ENCODE measurements around the gene SLC1A2. TPM values are rescaled to one million over a fixed set of nuclear protein-coding genes. Genes with fewer than 3 reads are reported as not detected.

Gene SLC1A2
- total RNA-seq, 2 donors from 2014 or later = 0.10 to 0.13 TPM

DNA sequence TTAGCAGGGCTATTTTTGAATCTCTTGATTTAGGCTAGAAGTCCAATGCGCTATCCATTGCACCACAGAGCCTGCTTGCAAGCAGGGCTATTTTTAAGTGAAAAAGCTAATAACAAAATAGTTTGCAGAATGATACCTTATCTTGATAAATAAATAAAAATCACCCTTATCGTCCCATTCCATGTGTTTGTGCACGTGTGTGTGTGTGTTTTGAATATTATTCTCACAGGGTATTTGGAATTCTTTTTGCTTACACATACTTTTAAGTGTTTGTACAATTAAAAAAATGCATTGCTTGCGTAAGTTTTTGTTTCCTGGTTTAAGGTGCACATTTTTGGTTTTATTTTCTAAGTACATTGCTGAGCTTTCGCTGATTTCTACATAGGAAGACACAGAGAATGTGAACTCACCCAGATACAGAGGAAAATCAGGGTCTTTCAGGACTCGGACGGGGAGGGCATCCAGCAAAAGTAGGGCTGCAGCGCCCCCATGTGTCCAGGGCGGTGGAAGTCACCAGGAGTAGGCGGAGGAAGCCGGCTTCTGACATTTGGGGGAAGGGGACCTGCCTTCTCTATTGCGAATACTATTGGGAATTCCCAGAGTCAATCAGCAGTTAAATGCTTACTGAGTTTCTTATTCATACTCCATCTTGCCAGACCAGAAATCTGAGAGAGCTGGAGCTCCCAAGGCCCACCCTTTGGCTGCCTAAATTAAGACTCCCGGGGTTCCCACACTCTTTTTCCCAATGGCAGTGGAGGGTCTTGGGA is 27.3 kb downstream of the SLC1A2 start:
- Histone ChIP-seq H3K9me3 (no peaks in the 10 kb centered on the region), H3K4me3 (no peak overlapping the region), H3K27ac (no peak overlapping the region), H3K4me1 (peaks cover 11% of the 10 kb centered on the region), H3K36me3 (no peaks in the 10 kb centered on the region), H3K9ac (ENCODE audit: low read depth in 2 of 2, low read length in 2 of 2) (no peak overlapping the region), H3K27me3 (no peaks in the 10 kb centered on the region)
- peak; percentile 89 for DNase-seq
- TF ChIP-seq, protein P1, sequence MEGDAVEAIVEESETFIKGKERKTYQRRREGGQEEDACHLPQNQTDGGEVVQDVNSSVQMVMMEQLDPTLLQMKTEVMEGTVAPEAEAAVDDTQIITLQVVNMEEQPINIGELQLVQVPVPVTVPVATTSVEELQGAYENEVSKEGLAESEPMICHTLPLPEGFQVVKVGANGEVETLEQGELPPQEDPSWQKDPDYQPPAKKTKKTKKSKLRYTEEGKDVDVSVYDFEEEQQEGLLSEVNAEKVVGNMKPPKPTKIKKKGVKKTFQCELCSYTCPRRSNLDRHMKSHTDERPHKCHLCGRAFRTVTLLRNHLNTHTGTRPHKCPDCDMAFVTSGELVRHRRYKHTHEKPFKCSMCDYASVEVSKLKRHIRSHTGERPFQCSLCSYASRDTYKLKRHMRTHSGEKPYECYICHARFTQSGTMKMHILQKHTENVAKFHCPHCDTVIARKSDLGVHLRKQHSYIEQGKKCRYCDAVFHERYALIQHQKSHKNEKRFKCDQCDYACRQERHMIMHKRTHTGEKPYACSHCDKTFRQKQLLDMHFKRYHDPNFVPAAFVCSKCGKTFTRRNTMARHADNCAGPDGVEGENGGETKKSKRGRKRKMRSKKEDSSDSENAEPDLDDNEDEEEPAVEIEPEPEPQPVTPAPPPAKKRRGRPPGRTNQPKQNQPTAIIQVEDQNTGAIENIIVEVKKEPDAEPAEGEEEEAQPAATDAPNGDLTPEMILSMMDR (IDR thresholded peaks at IDR 0.05) = peak; percentile 81
- intact Hi-C loops (cut with DNase I) = loop anchor here (5.0 to 10.0 kb wide), 3 partner anchors 395 to 807 kb away; no protein-coding TSS in a partner anchor

DNA sequence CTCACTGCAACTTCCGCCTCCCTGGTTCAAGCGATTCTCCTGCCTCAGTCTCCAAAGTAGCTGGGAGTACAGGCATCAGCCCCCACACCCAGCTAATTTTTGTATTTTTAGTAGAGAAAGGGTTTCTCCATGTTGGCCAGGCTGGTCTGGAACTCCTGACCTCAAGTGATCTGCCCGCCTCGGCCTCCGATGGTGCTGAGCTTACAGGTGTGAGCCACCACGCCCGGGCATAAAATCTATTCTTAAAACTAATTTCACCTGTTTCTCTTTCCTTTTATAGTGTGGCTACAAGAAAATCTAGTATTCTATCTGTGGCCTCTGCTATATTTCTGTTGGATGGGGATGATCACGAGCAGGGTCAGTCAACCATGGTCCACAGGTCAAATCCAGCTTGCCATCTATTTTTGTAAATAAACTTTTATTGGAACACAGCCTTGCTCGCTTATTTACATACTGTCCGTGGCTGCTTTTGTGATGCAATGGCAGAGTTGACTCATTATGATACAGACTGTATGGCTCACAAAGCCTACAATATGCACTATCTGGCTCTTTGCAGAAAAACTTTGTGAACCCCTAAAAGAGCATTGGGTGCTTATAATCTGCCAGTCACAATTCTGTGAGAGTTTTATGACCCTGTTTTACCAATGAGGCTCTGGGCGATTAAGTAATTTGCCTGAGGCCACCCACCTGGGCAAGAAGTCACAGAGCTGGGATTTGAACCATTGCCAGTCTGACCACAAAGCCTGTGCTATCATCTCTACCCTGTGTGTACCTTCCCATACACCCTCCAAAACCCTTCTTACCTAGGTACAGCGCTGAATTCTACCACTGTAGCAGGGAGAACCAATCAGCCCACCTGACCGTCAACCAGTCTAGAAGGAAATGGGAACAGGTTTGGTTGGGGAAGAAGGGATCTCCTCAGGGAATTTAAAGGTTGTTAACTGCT is 28.3 kb downstream of the SLC1A2 start:
- H3K4me3 ChIP-seq = no peak overlapping the region
- TF ChIP-seq, protein P1 (IDR thresholded peaks at IDR 0.05) = no peak
- H3K27ac ChIP-seq = no peak overlapping the region

DNA sequence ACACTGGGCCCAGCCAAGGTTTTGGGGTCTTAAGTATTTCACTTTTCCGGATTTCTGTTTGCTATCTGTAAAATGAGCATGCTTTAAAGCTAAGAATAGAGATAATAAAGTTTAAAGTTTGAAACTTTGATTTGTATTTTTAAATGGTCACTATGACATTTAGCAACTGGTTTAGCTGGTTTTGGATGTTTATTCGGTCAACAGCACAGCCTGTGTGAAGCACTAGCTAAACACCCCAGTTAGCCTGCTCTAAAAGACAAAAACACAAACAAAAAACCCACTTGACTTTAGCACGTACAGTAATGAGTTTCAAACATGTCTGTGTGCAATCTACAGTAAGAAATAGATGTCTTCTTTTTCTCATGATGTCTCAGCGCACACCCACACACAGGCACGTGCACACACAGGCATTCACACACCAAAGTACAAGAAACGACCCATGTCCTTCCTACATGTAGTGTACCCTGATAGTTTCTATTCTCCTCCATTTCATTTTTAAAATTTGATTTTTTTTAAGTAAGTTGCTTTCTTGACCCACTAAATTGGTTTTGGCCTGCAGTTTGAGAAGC is 29.4 kb downstream of the SLC1A2 start:
- DNase-seq = no peak
- no peak overlapping the region for H3K9ac ChIP-seq (ENCODE audit: low read depth in 2 of 2, low read length in 2 of 2)

More for the DNA sequence above, 28.3 kb downstream of the SLC1A2 start:
- peak; percentile 59 for DNase-seq
- Histone ChIP-seq H3K27me3 (no peaks in the 10 kb centered on the region), H3K4me1 (peaks cover 11% of the 10 kb centered on the region), H3K9me3 (no peaks in the 10 kb centered on the region), H3K36me3 (no peaks in the 10 kb centered on the region), H3K9ac (ENCODE audit: low read depth in 2 of 2, low read length in 2 of 2) (no peak overlapping the region)
- intact Hi-C loops (cut with DNase I) = loop anchor here (5.0 to 10.0 kb wide), 3 partner anchors 394 to 806 kb away; no protein-coding TSS in a partner anchor

DNA sequence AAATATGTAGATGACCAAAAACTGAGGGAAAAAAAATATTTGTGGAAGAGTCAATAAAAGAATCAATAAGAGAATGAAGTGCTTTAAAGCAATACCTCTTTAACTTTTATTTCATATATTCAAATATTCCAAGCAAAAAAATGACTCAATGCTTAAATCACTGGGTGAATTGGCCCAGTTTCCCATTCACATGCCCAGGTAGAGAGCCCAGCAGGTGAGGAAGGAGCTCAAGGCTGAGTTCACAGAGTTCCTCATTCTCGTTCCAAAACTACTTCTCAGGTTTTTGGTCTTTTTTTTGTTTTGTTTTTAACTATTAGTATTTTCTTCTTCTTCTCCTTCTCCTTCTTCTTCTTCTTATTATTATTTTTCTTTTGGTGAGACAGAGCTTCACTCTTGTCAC is 30.2 kb downstream of the SLC1A2 start:
- Histone ChIP-seq H3K4me3 (no peak overlapping the region), H3K9me3 (no peaks in the 10 kb centered on the region), H3K36me3 (no peaks in the 10 kb centered on the region), H3K4me1 (peaks cover 11% of the 10 kb centered on the region), H3K27ac (no peak overlapping the region), H3K27me3 (no peaks in the 10 kb centered on the region), H3K9ac (ENCODE audit: low read depth in 2 of 2, low read length in 2 of 2) (no peak overlapping the region)
- intact Hi-C loops (cut with DNase I) = no loop called here
- TF ChIP-seq, protein P1 (IDR thresholded peaks at IDR 0.05) = no peak
- DNase-seq = no peak

More for the DNA sequence above, 29.4 kb downstream of the SLC1A2 start:
- Histone ChIP-seq H3K9me3 (no peaks in the 10 kb centered on the region), H3K27me3 (no peaks in the 10 kb centered on the region), H3K4me3 (no peak overlapping the region), H3K4me1 (peaks cover 11% of the 10 kb centered on the region), H3K36me3 (no peaks in the 10 kb centered on the region), H3K27ac (no peak overlapping the region)
- intact Hi-C loops (cut with DNase I) = loop anchor here (5.0 to 10.0 kb wide), 3 partner anchors 393 to 805 kb away; no protein-coding TSS in a partner anchor
- TF ChIP-seq, protein P1 (IDR thresholded peaks at IDR 0.05) = no peak

DNA sequence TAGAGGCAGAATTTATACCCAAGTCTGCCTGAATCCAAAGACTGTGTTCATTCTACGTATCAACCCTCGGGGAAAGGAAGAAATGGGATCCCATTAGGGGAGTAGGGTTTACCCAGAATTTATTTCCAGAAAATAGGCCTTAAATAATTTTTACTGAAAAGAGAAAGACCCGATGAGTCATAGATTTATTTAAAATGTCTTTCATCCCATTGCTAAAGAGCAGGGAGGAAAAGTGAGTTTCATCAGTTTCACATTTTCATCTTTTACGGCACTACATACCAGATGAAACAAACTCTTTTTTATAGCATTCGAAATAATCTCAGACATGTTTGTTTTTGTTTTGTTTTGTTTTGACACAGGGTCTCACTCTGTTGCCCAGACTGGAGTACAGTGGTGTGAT is 31.3 kb downstream of the SLC1A2 start:
- Histone ChIP-seq H3K27ac (no peak overlapping the region), H3K27me3 (no peaks in the 10 kb centered on the region), H3K9me3 (no peaks in the 10 kb centered on the region), H3K4me1 (peaks cover 11% of the 10 kb centered on the region), H3K36me3 (no peaks in the 10 kb centered on the region), H3K4me3 (no peak overlapping the region), H3K9ac (ENCODE audit: low read depth in 2 of 2, low read length in 2 of 2) (no peak overlapping the region)
- DNase-seq = no peak
- TF ChIP-seq, protein P1 (IDR thresholded peaks at IDR 0.05) = no peak
- intact Hi-C loops (cut with DNase I) = no loop called here
